GM12872 (cell line): ENCODE data around the gene KRTAP12-2.

Experiments used
- TF ChIP-seq, protein P1 (sequence below): IDR thresholded peaks from 3 replicates; pipeline ENCODE4 v1.5.1; 2011; ENCODE audit warnings: low read depth, mild to moderate bottlenecking, low read length, moderate library complexity; ENCODE audit not compliant: insufficient read depth

The KRTAP12-2 gene

DNA sequence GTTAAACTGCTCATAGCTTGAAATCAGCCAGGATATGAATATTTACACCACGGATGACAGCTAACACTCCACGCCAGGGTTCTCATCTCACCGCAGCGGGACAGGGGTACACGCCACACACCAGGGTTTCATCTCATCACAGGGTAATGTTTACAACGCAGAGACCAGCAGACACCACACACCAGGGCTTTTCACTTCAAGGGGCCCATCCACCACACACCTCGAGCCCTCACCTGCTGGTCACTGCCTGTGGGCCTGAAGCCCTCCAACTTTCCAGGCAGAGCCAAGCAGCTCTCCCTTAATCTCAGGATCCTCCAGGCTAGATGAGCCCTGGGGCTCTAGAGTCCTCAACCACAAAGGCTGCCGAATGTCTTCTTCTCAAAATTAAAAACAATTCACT is 28.9 kb upstream of the KRTAP12-2 start:
- TF ChIP-seq, protein P1, sequence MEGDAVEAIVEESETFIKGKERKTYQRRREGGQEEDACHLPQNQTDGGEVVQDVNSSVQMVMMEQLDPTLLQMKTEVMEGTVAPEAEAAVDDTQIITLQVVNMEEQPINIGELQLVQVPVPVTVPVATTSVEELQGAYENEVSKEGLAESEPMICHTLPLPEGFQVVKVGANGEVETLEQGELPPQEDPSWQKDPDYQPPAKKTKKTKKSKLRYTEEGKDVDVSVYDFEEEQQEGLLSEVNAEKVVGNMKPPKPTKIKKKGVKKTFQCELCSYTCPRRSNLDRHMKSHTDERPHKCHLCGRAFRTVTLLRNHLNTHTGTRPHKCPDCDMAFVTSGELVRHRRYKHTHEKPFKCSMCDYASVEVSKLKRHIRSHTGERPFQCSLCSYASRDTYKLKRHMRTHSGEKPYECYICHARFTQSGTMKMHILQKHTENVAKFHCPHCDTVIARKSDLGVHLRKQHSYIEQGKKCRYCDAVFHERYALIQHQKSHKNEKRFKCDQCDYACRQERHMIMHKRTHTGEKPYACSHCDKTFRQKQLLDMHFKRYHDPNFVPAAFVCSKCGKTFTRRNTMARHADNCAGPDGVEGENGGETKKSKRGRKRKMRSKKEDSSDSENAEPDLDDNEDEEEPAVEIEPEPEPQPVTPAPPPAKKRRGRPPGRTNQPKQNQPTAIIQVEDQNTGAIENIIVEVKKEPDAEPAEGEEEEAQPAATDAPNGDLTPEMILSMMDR, result no peak

DNA sequence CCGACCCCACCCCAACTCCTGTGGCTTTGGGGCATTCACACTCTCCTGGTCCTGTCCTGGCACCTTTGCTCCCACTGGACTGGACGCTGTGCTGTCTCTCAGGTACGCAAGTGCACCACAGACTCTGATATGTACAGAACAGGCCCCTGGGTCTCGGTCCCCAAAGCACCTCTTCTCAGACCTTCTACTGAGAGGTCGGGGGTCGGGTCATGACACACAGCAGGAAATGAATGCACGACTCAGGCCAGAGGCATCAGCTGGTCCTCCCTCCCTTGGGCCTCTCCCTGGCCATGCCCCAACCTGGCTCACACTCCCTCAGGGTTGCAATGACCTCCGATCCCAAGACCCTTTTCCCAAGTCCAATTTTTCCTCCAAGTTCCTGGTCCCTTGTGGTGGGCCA is 28.5 kb upstream of the KRTAP12-2 start:
- TF ChIP-seq, protein P1, result no peak

DNA sequence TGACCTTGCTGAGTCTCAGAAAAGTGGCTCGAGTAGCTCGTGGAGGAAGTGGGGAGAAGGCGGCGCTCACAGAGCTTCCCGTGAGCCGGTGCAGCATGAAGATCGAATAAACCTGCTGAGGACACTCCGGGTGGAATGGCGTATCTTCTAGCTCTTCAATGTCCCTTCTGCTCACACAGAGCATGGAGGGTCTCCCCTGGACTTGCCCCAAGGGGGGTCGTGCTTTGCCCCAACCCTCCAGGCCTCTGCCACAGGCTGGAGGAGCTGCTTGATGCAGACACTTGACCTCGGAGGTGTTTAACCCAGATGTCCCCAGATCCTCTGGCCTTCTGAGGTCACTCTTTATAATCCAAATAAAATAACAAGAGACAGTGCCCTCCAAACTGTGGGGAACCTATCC is 28.0 kb upstream of the KRTAP12-2 start:
- TF ChIP-seq, protein P1, result no peak

DNA sequence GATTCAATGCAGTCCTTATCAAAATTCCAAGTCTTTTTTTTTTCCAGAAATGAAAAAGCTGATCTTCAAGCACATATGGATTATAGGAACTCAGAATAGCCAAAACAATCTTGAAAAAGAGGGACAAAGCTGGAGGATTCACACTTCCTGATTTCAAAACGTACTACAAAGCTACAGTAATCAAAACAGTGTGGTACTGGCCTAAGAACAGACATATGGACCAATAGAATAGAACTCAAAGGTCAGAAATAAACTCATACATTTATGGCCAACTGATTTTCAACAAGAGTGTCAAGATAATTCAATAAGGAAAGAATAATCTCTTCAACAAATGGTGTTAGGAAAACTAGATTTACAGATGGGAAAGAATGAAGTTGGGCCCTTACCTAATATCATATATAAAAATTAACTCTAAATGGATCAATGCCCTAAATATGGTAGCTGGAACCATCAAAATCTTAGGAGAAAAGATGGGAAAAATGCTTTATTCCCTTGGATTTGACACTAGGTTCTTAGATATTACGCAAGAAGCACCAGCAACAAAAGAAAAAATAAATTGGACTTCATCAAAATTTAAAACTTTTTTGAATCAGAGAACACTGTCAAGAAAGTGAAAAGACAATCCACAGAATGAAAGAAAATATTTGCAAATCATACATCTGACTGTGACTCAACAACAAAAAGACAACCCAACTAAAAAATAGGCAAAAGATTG is 26.2 kb upstream of the KRTAP12-2 start:
- TF ChIP-seq, protein P1, result no peak

DNA sequence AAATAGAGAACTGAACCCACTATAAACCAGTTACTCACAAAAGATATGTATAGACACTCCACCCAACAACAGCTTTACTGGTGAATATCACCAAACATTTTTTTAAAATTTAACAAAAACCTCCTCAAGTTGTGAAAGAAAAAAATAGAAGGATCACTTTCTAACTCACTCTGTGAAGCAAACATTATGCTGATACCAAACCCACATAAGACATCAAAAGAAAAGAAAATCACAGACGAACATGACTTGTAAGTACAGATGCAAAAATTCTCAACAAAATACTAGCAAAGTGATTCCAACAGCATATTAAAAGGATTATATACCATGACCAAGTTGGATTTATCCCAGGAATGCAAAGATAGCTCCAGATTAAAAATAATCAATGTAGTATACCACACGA is 25.0 kb upstream of the KRTAP12-2 start:
- TF ChIP-seq, protein P1, result no peak

DNA sequence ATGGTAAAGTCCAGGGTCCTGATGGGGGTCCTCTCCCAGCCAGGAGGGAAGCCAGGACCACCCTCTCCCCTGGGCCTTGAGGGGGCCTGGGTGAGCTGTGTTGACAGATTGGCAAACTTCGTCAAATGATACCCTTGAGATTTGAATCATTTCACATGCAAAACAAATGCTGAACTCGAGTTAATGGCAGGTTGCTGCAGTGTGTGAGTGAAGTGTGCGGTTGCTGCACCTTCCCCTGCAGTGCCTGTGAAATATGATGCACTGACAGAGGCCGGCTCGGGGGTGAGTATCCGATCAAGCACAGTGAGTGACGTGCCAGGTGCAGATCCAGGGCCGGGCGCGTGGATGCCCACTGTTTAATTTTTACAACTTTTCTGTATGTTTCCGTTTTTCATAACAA is 20.9 kb upstream of the KRTAP12-2 start:
- TF ChIP-seq, protein P1, result no peak

DNA sequence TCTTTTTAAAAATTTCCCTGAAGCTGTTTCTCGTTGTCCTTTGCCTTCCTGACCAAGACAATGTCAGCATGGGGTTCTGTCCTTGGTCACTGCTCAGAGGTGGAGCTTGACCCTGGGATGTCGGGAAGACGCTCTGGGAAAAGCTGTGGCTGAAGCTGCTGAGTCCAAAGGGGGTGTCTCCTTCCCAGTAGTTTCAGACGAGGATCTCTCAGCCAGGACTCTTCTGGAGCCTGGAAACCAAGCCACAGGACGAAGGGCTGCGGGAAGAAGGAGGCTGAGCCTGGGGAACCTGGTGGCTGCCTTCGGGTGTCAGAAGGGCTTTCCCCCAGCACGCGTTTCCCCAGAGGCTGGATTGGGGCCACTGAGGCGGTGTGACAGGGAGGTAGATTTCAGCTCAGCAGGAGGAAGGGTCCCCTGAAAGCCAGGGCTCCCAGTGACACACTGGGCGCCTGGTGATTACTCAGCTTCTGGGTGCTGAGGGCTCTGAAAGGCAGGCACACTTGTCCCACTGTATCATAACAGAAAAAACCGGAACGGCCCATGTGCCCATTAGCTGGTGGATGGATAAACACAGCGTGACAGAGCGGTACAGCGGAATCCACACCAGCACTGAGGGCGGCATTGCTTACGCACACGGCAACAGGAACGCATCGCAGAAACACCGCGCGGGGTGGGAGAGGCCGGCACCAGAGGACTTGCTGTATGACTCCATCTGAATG is 20.3 kb upstream of the KRTAP12-2 start:
- TF ChIP-seq, protein P1, result no peak
